ENCODE data around the gene STAC. TPM values are rescaled to one million over a fixed set of nuclear protein-coding genes. Genes with fewer than 3 reads are reported as not detected.
"Not testable (repeated sequence)": the region's sequence is repeated elsewhere in the genome, so short reads cannot be mapped to it uniquely, and the experiment has no call there.

The STAC gene
- total RNA-seq, 1 donor from 2014 or later, result 49.1 TPM

- Histone ChIP-seq H3K9ac (ENCODE audit: low read depth in 1 of 3, low read length in 3 of 3) (no peak overlapping the region), H3K4me3 (ENCODE audit: low read length in 3 of 3) (no peak overlapping the region), H3K4me1 (ENCODE audit: control insufficient read depth in 3 of 3, insufficient read depth in 3 of 3, low read length in 3 of 3) (no peaks in the 10 kb centered on the region), H3K27ac (ENCODE audit: low read depth, low read length) (no peak overlapping the region), H3K27me3 (ENCODE audit: control insufficient read depth in 3 of 3, insufficient read depth in 3 of 3, low read length in 3 of 3) (no peaks in the 10 kb centered on the region), H3K36me3 (ENCODE audit: control insufficient read depth in 3 of 3, insufficient read depth in 3 of 3, low read length in 3 of 3) (no peaks in the 10 kb centered on the region), H3K9me3 (ENCODE audit: control insufficient read depth in 3 of 3, low read length in 3 of 3) (no peaks in the 10 kb centered on the region)
Measured at GRCh38 chr3:36558961-36559360, 178.7 kb downstream of the STAC start.

- Histone ChIP-seq H3K4me1 (ENCODE audit: control insufficient read depth in 3 of 3, insufficient read depth in 3 of 3, low read length in 3 of 3) (no peaks in the 10 kb centered on the region), H3K27ac (ENCODE audit: low read depth, low read length) (no peak overlapping the region), H3K9me3 (ENCODE audit: control insufficient read depth in 3 of 3, low read length in 3 of 3) (no peaks in the 10 kb centered on the region), H3K9ac (ENCODE audit: low read depth in 1 of 3, low read length in 3 of 3) (no peak overlapping the region), H3K27me3 (ENCODE audit: control insufficient read depth in 3 of 3, insufficient read depth in 3 of 3, low read length in 3 of 3) (no peaks in the 10 kb centered on the region), H3K4me3 (ENCODE audit: low read length in 3 of 3) (no peak overlapping the region), H3K36me3 (ENCODE audit: control insufficient read depth in 3 of 3, insufficient read depth in 3 of 3, low read length in 3 of 3) (no peaks in the 10 kb centered on the region)
Measured at GRCh38 chr3:36560685-36561084, 180.4 kb downstream of the STAC start.

GRCh38 chr3:36561601-36562000, 181.3 kb downstream of the STAC start:
- Histone ChIP-seq H3K27ac (ENCODE audit: low read depth, low read length) (no peak overlapping the region), H3K9ac (ENCODE audit: low read depth in 1 of 3, low read length in 3 of 3) (no peak overlapping the region), H3K27me3 (ENCODE audit: control insufficient read depth in 3 of 3, insufficient read depth in 3 of 3, low read length in 3 of 3) (no peaks in the 10 kb centered on the region), H3K36me3 (ENCODE audit: control insufficient read depth in 3 of 3, insufficient read depth in 3 of 3, low read length in 3 of 3) (no peaks in the 10 kb centered on the region), H3K4me1 (ENCODE audit: control insufficient read depth in 3 of 3, insufficient read depth in 3 of 3, low read length in 3 of 3) (no peaks in the 10 kb centered on the region), H3K9me3 (ENCODE audit: control insufficient read depth in 3 of 3, low read length in 3 of 3) (no peaks in the 10 kb centered on the region), H3K4me3 (ENCODE audit: low read length in 3 of 3) (no peak overlapping the region)

DNA sequence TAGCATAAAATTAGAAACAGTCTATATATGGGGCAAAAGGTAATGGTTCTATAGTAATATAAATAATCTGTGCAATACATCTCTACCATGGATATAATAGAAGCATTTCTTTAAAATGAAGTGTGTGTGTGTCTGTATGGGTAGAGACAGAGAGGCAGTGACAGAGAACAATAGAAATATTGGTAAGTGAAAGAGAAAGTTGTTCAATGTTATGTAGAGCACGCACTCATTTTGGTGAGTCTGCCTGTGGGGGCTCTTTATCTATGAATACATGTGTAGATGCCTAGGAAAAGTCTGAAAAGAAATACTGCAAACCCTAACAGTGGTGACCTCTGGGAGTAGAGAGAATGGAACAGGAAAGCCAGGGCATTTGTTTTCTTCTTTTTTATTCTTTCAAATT, 182.6 kb downstream of the STAC start:
- no peaks in the 10 kb centered on the region for H3K9me3 ChIP-seq (ENCODE audit: control insufficient read depth in 3 of 3, low read length in 3 of 3)
- H3K36me3 ChIP-seq (ENCODE audit: control insufficient read depth in 3 of 3, insufficient read depth in 3 of 3, low read length in 3 of 3), result no peaks in the 10 kb centered on the region
- H3K4me3 ChIP-seq (ENCODE audit: low read length in 3 of 3), result no peak overlapping the region
- H3K4me1 ChIP-seq (ENCODE audit: control insufficient read depth in 3 of 3, insufficient read depth in 3 of 3, low read length in 3 of 3), result no peaks in the 10 kb centered on the region
- no peaks in the 10 kb centered on the region for H3K27me3 ChIP-seq (ENCODE audit: control insufficient read depth in 3 of 3, insufficient read depth in 3 of 3, low read length in 3 of 3)
- no peak overlapping the region for H3K27ac ChIP-seq (ENCODE audit: low read depth, low read length)
- H3K9ac ChIP-seq (ENCODE audit: low read depth in 1 of 3, low read length in 3 of 3), result no peak overlapping the region

DNA sequence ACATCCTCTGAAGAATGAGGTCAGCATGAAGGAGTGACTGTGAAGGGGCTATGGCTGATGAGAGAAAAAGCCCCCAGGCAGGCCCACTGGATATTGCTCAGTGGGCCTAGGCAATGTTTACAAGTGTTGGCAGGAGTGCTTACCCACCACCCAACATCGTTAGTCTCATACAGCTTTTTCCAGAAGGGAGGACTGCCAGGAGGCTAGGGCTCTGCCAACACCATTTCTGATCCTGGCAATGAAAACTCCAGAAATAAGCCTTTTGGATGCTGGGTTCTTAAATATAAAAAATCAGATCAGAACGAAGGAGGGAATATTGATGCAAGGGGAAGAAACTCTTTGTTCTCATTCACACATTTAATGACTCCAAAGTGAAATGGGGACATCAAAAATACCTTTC, 194.9 kb downstream of the STAC start:
- Histone ChIP-seq H3K9ac (ENCODE audit: low read depth in 1 of 3, low read length in 3 of 3) (no peak overlapping the region), H3K27me3 (ENCODE audit: control insufficient read depth in 3 of 3, insufficient read depth in 3 of 3, low read length in 3 of 3) (no peaks in the 10 kb centered on the region), H3K9me3 (ENCODE audit: control insufficient read depth in 3 of 3, low read length in 3 of 3) (no peaks in the 10 kb centered on the region), H3K4me1 (ENCODE audit: control insufficient read depth in 3 of 3, insufficient read depth in 3 of 3, low read length in 3 of 3) (no peaks in the 10 kb centered on the region), H3K36me3 (ENCODE audit: control insufficient read depth in 3 of 3, insufficient read depth in 3 of 3, low read length in 3 of 3) (no peaks in the 10 kb centered on the region), H3K4me3 (ENCODE audit: low read length in 3 of 3) (no peak overlapping the region), H3K27ac (ENCODE audit: low read depth, low read length) (no peak overlapping the region)

- H3K27ac ChIP-seq (ENCODE audit: low read depth, low read length); H3K27me3 ChIP-seq (ENCODE audit: control insufficient read depth in 3 of 3, insufficient read depth in 3 of 3, low read length in 3 of 3); H3K9ac ChIP-seq (ENCODE audit: low read depth in 1 of 3, low read length in 3 of 3); H3K36me3 ChIP-seq (ENCODE audit: control insufficient read depth in 3 of 3, insufficient read depth in 3 of 3, low read length in 3 of 3); H3K9me3 ChIP-seq (ENCODE audit: control insufficient read depth in 3 of 3, low read length in 3 of 3); H3K4me1 ChIP-seq (ENCODE audit: control insufficient read depth in 3 of 3, insufficient read depth in 3 of 3, low read length in 3 of 3); H3K4me3 ChIP-seq (ENCODE audit: low read length in 3 of 3): not testable (repeated sequence)
Measured at GRCh38 chr3:36578418-36578817, 198.1 kb downstream of the STAC start.

GRCh38 chr3:36579746-36580145, 199.4 kb downstream of the STAC start:
- Histone ChIP-seq H3K9me3 (ENCODE audit: control insufficient read depth in 3 of 3, low read length in 3 of 3) (no peaks in the 10 kb centered on the region), H3K9ac (ENCODE audit: low read depth in 1 of 3, low read length in 3 of 3) (no peak overlapping the region), H3K27ac (ENCODE audit: low read depth, low read length) (no peak overlapping the region), H3K36me3 (ENCODE audit: control insufficient read depth in 3 of 3, insufficient read depth in 3 of 3, low read length in 3 of 3) (no peaks in the 10 kb centered on the region), H3K4me1 (ENCODE audit: control insufficient read depth in 3 of 3, insufficient read depth in 3 of 3, low read length in 3 of 3) (no peaks in the 10 kb centered on the region), H3K4me3 (ENCODE audit: low read length in 3 of 3) (peak overlapping the region in 1 of 3 donors; percentile 10), H3K27me3 (ENCODE audit: control insufficient read depth in 3 of 3, insufficient read depth in 3 of 3, low read length in 3 of 3) (no peaks in the 10 kb centered on the region)

- no peak overlapping the region for H3K9ac ChIP-seq (ENCODE audit: low read depth in 1 of 3, low read length in 3 of 3)
- H3K36me3 ChIP-seq (ENCODE audit: control insufficient read depth in 3 of 3, insufficient read depth in 3 of 3, low read length in 3 of 3), result no peaks in the 10 kb centered on the region
- no peaks in the 10 kb centered on the region for H3K27me3 ChIP-seq (ENCODE audit: control insufficient read depth in 3 of 3, insufficient read depth in 3 of 3, low read length in 3 of 3)
- H3K4me3 ChIP-seq (ENCODE audit: low read length in 3 of 3), result no peak overlapping the region
- H3K4me1 ChIP-seq (ENCODE audit: control insufficient read depth in 3 of 3, insufficient read depth in 3 of 3, low read length in 3 of 3), result no peaks in the 10 kb centered on the region
- no peaks in the 10 kb centered on the region for H3K9me3 ChIP-seq (ENCODE audit: control insufficient read depth in 3 of 3, low read length in 3 of 3)
- no peak overlapping the region for H3K27ac ChIP-seq (ENCODE audit: low read depth, low read length)
Measured at GRCh38 chr3:36580716-36581115, 200.4 kb downstream of the STAC start.

DNA sequence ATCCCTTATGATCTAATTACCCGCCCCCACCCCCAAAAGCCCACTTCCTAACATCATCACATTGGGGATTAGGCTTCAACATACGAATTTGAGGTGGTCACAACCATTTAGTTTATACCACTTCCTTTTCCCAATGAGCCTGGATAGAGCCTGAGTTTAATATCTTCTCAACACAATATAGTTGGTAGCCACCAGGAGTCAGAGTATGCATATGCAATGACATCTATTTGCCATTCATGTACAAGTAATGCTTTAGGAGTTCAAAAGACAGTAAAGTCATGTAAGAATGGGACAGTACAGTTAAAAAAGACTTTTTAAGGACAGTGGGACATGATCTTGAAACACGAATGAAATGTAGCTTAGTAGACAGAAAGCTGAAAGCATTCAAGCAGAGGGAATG, 211.7 kb downstream of the STAC start:
- Histone ChIP-seq H3K9ac (ENCODE audit: low read depth in 1 of 3, low read length in 3 of 3) (no peak overlapping the region), H3K27me3 (ENCODE audit: control insufficient read depth in 3 of 3, insufficient read depth in 3 of 3, low read length in 3 of 3) (no peaks in the 10 kb centered on the region), H3K27ac (ENCODE audit: low read depth, low read length) (no peak overlapping the region), H3K4me3 (ENCODE audit: low read length in 3 of 3) (no peak overlapping the region), H3K36me3 (ENCODE audit: control insufficient read depth in 3 of 3, insufficient read depth in 3 of 3, low read length in 3 of 3) (no peaks in the 10 kb centered on the region), H3K9me3 (ENCODE audit: control insufficient read depth in 3 of 3, low read length in 3 of 3) (no peaks in the 10 kb centered on the region), H3K4me1 (ENCODE audit: control insufficient read depth in 3 of 3, insufficient read depth in 3 of 3, low read length in 3 of 3) (no peaks in the 10 kb centered on the region)

- Histone ChIP-seq H3K27me3 (ENCODE audit: control insufficient read depth in 3 of 3, insufficient read depth in 3 of 3, low read length in 3 of 3) (no peaks in the 10 kb centered on the region), H3K9ac (ENCODE audit: low read depth in 1 of 3, low read length in 3 of 3) (no peak overlapping the region), H3K9me3 (ENCODE audit: control insufficient read depth in 3 of 3, low read length in 3 of 3) (no peaks in the 10 kb centered on the region), H3K4me1 (ENCODE audit: control insufficient read depth in 3 of 3, insufficient read depth in 3 of 3, low read length in 3 of 3) (no peaks in the 10 kb centered on the region), H3K27ac (ENCODE audit: low read depth, low read length) (no peak overlapping the region), H3K4me3 (ENCODE audit: low read length in 3 of 3) (no peak overlapping the region), H3K36me3 (ENCODE audit: control insufficient read depth in 3 of 3, insufficient read depth in 3 of 3, low read length in 3 of 3) (no peaks in the 10 kb centered on the region)
Measured at GRCh38 chr3:36595511-36595910, 215.2 kb downstream of the STAC start.

GRCh38 chr3:36596419-36596818, 216.1 kb downstream of the STAC start:
- H3K4me1 ChIP-seq (ENCODE audit: control insufficient read depth in 3 of 3, insufficient read depth in 3 of 3, low read length in 3 of 3), result no peaks in the 10 kb centered on the region
- H3K27ac ChIP-seq (ENCODE audit: low read depth, low read length), result no peak overlapping the region
- H3K9me3 ChIP-seq (ENCODE audit: control insufficient read depth in 3 of 3, low read length in 3 of 3), result no peaks in the 10 kb centered on the region
- H3K9ac ChIP-seq (ENCODE audit: low read depth in 1 of 3, low read length in 3 of 3), result no peak overlapping the region
- no peaks in the 10 kb centered on the region for H3K36me3 ChIP-seq (ENCODE audit: control insufficient read depth in 3 of 3, insufficient read depth in 3 of 3, low read length in 3 of 3)
- H3K4me3 ChIP-seq (ENCODE audit: low read length in 3 of 3), result no peak overlapping the region
- H3K27me3 ChIP-seq (ENCODE audit: control insufficient read depth in 3 of 3, insufficient read depth in 3 of 3, low read length in 3 of 3), result no peaks in the 10 kb centered on the region

Measured in skeletal muscle tissue (tissue), 4 donors.